Pons (tissue), 1 donor: ENCODE results near the gene LRMDA.

Experiments used
- DNase-seq: peaks from one replicate; pipeline ENCODE4 v3.0.0-alpha.2; 2016; ENCODE audit warnings: low spot score

LRMDA gene

GRCh38 chr10:76447578-76447977 lies 1016.2 kb downstream of the LRMDA start:
- no peak for DNase-seq

- no peak for DNase-seq
Measured at GRCh38 chr10:76451911-76452310, 1020.5 kb downstream of the LRMDA start.

- DNase-seq = no peak
Measured at GRCh38 chr10:76453332-76453731, 1021.9 kb downstream of the LRMDA start.

DNA sequence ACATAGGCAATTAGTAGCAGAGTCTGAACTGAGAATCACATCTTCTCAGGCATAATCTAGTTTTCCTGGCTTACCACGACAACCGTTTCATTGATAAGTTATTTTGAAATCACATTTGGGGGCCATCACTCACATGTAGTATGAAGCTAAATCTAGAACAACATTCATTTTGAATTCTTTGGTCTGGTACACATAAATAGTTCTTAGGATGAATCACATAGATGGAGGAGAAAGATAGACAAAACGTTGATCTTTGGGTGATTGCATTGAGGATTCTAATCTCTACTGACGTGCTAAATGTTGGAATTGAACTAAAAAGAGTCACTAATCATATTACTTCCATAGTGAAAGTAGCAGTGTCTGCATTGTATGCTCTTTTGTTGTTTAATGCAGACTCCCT lies 1022.6 kb downstream of the LRMDA start:
- DNase-seq = no peak

GRCh38 chr10:76454506-76455140 lies 1023.2 kb downstream of the LRMDA start:
- no peak for DNase-seq

DNA sequence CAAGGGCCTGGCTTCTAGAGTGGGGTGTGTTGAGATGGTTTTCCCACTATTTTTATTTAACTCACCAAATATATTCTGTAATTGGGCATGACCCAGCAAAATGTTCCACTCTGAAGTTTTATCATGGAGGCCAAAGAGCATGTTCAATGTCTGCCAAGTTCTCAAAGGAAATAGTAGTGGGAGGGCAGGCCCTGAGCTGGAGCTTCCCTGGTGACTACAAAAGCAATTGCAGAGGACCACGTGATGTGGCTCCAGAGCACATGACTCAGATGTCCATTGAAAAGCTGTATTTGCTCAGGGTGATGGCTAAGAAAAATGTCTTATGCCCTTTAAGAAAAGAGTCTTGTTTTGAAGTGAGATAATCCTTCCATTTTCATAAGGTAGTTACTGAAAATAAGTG lies 1024.8 kb downstream of the LRMDA start:
- DNase-seq = no peak

DNA sequence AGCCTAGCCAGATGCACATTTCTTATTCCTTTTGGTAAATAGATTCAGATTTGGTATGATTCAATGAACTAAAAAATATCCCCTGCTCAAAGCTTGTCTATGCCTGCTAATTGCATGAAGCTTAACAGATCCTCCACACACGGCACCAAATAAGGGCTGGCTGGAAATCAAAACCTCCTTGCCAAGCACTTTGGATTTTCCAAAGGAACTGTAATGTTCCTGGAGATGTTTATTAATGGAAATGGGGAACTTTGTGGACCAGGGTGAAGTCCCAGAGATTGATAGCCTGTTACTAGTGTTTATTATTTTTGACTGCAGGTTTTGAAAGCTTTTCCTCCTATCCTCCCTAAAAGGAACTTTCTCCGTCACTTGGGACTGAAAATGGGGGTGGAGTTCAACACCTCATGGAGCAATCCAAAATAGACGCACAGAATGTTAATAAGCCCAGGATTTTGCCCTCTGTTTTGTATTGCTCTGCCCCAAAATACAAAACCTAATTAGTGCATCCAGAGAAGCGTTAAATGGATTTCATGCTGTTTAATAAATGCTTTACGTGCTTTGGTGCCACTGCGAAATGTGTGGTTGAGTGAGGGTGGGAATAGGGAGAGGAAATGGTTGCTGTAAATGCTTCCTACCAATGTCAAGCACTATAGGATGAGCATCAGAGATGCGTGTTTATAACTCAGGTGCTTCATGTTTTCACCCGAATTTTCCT lies 1027.7 kb downstream of the LRMDA start:
- no peak for DNase-seq

- DNase-seq = no peak
Measured at GRCh38 chr10:76461024-76461423, 1029.6 kb downstream of the LRMDA start.

DNA sequence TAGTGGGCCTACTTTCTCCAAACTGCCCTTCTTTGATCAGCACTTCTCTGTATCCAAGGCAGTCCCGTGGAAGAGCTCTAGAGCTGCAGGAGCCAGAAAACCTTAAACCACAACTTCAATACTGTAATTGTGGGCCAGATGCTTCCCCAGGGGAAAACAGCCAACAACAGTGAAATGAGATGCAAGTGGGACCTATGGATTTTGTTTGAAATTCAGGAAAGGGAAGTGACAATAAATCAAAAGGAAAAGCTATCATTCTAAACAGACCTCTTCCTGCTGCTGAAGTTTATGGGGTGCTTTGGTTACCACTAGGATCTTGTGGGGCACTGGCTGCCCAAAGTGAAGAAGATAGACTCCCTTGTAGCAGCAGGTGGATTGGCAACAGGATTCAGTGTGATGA lies 1031.7 kb downstream of the LRMDA start:
- DNase-seq = no peak

DNA sequence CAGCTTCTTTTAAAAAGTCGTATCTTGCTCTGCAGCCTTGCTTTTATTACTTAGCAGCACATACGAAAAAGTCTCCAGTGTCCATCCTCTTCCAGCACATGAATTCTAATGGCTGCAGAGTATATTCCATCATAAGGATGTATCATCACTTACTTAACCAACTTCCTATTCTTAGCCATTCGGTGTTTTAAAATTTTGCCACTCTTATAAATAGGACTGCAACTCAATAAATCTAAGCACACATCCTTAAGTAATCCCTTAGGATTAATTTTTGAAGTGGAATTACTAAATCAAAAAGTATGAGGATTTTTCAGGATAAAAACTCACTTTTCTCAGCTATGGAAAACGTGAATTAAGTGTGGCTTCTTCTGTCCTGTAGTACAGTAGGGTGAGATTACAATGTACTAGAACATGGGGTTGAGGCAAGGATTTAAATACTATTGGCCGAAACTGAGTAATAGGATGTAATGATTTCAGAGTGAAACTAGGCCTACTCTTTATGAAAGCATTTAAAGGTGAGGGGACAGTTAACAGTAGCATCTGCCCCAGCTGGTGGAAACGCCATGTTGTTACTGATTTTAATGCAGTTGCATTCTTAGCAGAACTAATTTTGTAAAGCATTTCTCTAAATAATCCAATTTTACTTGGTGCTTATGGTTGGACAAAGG lies 1035.5 kb downstream of the LRMDA start:
- DNase-seq = no peak

DNA sequence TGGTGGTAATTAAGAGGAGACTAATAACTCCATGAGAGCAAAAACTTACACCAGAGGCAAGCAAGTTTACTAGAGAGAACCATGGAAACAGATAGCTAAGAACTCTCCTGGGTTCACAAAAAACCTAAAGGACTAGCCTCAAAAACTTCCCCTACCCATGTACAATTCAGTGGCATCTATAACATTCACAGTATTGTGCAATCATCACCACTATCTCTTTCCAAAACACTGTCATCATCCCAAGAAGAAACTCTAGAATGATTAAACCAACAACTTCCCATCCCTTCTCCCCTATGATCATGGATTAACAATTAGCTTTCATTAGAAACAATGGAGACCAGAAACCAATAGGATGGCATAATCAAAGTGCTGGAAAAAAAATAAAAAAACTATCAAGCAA lies 1038.3 kb downstream of the LRMDA start:
- no peak for DNase-seq

DNA sequence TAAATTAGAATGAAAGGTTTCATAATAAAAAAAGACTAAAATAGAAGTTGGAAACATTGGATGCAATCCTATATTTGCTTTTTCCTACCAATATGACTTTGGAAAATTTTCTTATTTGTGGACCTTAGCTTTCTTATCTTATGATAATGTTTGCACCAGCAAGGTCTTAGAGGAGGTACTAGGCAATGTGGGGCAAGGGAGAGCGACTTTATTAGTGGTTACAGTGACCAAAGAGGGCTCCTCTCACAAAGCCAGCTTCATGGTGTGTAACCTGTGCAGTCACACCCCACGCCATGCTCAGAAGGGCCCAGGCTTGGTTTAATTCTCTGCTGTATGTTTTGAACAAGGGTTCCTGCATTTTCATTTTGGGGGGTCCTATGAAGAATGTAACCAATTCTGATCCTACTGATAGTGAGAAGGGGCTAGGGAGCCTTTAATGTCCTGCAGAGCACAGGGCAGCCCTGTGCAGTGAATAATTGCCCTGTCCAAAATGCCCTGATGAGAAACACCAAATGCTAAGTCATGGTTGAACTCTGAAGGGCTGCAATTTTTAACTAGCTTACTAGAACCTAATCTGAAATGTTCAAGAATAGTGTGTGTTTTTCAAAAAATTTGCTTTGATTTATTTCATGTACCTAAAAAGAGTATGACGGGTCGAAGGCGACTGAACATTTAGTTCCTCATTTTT lies 1047.8 kb downstream of the LRMDA start:
- DNase-seq = no peak

DNA sequence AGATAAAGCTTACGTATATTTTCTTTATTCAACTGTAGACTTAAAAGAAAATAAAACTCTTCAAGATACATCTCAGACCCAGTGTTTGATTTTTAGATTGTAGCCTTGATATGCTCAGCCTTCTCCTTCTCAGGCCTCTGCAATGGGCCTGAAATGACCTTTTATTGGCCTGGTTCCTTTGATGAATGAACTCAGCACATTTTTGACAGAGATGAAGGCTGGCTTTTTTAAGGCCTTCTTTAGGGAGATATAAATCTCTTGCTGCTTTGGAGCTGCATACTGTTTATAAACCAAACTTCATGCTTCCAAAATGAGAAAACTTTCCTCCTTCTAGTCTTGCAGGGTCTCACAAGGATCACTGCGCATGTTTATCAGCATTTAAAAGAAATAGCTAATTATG lies 1049.8 kb downstream of the LRMDA start:
- no peak for DNase-seq

DNA sequence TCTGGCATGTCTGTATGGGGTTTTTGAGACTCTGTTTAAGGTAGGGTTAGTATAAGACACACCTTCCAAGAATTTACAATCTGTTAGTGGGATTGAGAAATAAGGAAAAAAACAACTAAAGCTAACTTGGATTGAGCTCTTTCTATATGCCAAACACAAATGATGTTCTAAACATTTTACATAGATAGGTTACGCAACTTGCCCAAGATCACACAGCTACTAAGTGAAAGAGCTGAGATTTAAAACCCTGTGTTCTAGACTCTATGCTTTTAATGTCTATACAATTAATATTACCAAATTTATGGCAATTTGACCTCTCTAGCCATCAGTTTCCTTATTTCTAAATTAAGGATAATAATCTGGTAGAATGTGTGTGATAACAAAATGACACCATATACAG lies 1056.2 kb downstream of the LRMDA start:
- DNase-seq = no peak

GRCh38 chr10:76488602-76489001 lies 1057.2 kb downstream of the LRMDA start:
- DNase-seq = no peak

DNA sequence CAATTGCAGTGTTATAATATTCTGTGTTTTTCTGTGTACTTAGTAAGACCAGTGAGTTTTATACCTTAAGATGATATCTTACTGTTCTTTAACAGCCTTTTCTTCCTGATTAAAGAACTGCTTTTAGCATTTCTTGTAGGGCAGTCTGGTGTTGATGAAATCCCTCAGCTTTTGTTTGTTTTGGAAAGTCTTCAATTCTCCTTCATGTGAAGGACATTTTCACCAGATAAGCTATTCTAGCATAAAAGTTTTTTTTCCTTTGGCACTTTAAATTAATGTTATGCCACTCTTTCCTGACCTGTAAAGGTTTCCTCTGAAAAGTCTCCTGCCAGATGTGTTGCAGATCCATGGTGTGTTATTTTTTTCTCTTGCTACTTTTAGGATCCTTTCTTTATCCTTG lies 1059.8 kb downstream of the LRMDA start:
- no peak for DNase-seq

DNA sequence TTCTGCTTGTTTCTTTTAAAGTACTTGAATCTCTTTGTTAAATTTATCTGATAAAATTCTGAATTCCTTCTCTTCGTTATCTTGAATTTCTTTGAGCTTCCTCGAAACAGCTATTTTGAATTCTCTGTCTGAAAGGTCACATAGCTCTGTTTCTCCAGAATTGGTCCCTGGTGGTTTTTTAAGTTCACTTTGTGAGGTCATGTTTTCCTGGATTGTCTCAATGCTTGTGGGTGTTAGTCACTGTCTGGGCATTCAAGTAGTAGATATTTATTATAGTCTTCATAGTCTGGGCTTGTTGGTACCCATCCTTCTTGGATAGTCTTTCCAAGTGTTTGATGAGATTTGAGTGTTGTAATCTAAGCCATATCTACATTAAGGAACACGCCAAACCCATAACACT lies 1060.6 kb downstream of the LRMDA start:
- DNase-seq = no peak

DNA sequence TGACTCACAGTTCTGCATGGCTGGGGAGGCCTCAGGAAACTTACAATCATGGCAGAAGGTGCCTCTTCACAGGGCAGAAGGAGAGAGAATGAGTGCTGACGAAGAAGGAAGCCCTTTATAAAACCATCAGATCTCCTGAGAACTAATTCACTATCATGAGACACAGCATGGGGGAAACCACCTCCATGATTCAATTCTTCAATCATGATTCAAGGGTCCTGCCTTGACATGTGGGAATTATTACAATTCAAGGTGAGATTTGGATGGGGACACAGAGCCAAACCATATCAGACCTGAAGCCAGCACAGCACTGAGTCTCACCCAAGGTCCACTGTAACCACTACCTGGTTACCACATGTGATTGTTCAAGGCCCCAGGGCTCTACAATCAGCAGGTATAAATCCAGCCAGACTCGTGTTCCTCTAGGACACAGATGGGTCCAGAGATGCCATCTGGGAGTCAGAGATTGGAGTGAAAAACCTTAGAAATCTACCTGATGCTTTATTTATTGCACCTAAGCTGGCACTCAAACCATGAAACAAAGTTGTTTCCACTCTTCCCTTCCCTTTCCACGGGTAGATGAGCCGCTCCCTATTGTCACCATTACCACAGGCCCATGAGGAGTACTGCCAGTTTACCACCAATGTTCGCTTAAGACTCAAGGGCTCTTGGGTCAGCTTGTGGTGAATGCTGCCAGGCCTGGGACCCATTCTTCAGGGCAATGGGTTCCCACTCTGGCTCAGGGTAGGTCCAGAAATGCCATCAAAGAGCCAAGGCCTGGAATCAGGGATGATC lies 1061.5 kb downstream of the LRMDA start:
- no peak for DNase-seq

- no peak for DNase-seq
Measured at GRCh38 chr10:76497666-76498065, 1066.2 kb downstream of the LRMDA start.

- no peak for DNase-seq
Measured at GRCh38 chr10:76504823-76505222, 1073.4 kb downstream of the LRMDA start.

GRCh38 chr10:76509446-76509845 lies 1078.0 kb downstream of the LRMDA start:
- DNase-seq = no peak

- peak; percentile 12 for DNase-seq
Measured at GRCh38 chr10:76514321-76514720, 1082.9 kb downstream of the LRMDA start.
